ENCODE measurements around the gene DDX4.
"Not testable (repeated sequence)": the region's sequence is repeated elsewhere in the genome, so short reads cannot be mapped to it uniquely, and the experiment has no call there.

DDX4 gene

GRCh38 chr5:55724281-55724680 is 13.6 kb upstream of the DDX4 start:
- no peak for DNase-seq (ENCODE audit: low spot score)

DNA sequence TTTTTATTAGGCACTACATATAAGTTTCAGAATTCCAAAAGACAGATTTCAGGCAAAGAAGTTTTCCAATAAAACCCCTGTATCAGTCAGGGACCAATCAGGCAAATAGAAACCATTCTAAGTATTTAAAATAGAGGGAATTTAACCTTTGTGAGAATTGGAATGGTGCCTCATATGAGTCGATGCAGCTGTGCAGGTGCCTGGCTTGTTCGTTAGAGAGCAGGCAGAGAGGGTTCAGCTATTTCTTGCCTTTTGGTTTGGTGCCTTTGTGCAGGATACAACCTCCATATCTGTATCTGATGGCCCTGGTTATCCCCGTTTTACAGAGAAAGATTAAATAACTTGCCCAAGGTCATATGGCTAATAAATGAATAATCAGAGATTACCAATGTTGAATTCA is 6.0 kb upstream of the DDX4 start:
- no peak for DNase-seq (ENCODE audit: low spot score)

DNA sequence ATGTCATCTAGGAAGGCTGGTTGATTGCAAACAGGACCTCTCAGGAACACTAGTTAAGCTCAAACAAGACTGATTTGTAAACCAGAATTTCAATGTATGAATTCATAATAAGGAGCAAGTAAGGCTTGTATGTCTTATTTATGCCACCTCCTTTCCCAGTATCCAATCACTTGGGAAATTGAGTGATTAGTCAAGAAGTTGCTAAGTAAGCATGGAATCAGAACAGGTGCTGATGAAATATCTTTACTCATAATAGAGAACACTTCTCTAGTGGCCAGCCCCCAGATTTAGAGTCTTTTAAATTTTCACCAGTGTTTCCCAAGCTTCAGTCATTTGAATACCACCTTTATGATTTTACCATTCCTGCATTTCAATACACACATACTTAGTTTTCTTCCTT is 5.3 kb upstream of the DDX4 start:
- DNase-seq (ENCODE audit: low spot score), result no peak

DNA sequence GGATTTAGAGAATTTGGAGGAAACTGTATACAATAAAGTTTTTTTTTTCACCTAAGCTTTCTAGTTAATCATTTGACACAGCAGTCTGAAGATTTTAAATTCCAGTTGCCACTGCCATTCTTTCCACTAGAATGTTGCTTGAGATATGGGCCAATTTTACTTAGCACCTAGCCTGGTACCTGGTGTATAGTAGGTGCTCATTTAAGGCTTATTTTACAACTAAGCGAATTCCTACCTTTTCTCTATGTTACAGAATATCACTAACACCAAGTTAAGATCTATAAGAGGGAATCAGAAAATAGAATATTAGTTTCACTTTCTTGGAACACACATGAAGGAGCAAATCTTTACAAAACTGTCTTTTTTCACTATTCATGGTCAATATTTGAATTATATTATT is 3.2 kb upstream of the DDX4 start:
- DNase-seq (ENCODE audit: low spot score), result no peak

GRCh38 chr5:55742778-55743177 is 4.9 kb downstream of the DDX4 start:
- DNase-seq (ENCODE audit: low spot score), result no peak

GRCh38 chr5:55747778-55748318 is 10.0 kb downstream of the DDX4 start:
- DNase-seq (ENCODE audit: low spot score), result no peak

- no peak for DNase-seq (ENCODE audit: low spot score)
These were observed 11.5 kb downstream of the DDX4 start for GRCh38 chr5:55749387-55749786.

DNA sequence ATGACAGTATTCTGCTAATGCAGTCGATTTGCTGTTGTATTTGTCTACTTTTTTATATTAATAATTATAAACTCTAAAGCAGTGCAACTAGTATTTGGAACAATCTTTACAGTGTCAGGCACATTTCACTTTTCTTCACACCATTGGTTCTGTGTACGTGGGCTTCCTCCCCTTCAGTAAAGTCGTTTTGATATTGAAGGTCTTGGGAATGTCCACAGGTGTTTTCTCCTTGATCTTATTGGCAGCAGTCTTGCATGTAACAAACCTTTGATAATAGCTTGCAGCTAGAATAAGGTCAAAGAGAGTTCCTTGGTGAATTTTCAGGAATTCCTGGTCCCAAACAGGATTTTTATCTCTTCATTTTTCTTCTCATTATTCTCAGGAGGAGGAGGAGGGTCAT is 12.2 kb downstream of the DDX4 start:
- DNase-seq (ENCODE audit: low spot score), result no peak

- no peak for DNase-seq (ENCODE audit: low spot score)
These were observed 12.6 kb downstream of the DDX4 start for GRCh38 chr5:55750499-55750898.

GRCh38 chr5:55758231-55758630 is 20.4 kb downstream of the DDX4 start:
- no peak for DNase-seq (ENCODE audit: low spot score)

DNA sequence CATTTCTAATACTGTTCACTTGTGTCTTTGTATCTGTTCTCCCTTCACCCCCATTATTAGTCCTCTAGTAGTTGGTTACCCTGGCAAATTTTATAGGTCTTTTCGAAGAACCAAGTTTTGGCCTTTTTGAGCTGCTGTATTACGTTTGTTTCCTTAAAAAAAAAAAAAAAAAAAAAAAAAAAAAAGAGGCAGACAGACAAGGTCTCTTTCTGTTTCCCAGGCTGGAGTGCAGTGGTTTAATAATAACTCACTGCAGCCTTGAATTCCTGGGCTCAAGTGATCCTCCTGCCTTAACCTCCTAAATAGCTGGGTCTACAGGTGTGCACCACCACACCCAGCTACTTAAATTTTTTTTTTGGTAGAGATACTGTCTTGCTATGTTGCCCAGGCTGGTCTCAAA is 20.9 kb downstream of the DDX4 start:
- DNase-seq (ENCODE audit: low spot score), result no peak

- DNase-seq (ENCODE audit: low spot score), result not testable (repeated sequence)
These were observed 23.9 kb downstream of the DDX4 start for GRCh38 chr5:55761721-55762120.

DNA sequence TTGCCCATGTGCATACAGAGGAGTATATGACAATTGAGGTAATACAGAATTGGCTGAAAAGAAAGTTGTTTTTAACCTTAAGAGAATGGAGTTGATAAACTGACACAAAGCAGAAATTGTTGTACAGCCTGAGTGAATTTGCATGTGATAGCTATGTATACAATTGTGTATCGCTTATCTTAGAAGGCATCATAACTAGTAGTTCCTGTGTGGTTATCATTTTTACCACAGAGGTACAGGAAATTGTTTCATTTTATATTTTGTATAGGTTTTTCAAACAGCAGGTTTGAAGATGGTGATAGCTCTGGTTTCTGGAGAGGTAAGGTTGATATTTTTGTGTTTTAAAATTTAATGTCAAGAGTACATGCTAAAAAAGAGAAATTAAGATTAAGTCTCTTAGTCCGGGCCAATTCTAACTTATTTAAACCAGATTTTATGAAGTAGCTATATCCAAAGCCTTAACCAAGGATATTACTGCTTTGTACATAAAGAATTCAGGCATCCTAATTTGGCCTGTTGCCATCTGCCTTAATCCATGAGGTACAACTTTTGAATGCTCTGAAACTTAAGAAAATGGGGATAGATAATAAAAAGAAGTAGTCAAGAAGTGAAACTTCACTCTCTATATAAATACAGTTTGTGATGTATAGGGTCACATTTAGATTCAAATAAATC is 26.0 kb downstream of the DDX4 start:
- no peak for DNase-seq (ENCODE audit: low spot score)

- DNase-seq (ENCODE audit: low spot score), result no peak
These were observed 30.4 kb downstream of the DDX4 start for GRCh38 chr5:55768279-55768678.

DNA sequence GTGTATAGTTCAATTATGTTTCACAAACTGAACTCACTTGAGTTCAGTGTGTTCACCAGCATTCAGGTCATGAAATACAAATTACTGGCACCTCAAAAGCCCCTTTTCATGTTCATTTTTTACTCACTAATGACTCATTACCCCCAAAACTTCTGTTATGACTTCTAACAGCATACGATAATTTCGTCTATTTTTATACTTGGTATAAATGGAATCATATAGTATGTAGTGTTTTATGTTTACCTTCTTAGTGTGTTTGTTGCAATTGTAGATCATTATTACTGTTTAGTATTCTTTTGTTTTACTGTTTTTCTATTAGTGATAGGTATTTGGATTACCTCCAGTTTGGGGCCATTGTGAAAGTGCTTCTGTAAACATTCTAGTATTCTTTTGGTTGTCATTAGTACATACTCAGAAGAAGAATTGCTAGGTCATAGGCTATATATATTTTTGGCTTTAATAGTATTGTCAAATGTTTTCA is 33.4 kb downstream of the DDX4 start:
- no peak for DNase-seq (ENCODE audit: low spot score)

- peak; percentile 74 for DNase-seq (ENCODE audit: low spot score)
These were observed 35.2 kb downstream of the DDX4 start for GRCh38 chr5:55773057-55773456.

DNA sequence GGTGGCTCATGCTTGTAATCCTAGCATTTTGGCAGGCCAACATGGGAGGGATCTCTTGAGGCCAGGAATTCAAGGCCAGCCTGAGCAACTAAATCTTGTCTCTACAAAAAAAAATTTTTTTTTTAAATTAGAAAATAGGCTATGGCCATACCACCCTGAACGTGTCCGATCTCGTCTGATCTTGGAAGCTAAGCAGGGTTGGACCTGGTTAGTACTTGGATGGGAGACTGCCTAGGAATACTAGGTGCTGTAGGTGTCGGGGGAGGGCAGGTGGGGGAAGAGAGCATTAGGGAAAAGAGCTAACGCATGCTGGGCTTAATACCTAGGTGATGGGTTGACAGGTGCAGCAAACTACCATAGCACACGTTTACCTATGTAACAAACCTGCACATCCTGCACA is 39.5 kb downstream of the DDX4 start:
- DNase-seq (ENCODE audit: low spot score), result no peak

DNA sequence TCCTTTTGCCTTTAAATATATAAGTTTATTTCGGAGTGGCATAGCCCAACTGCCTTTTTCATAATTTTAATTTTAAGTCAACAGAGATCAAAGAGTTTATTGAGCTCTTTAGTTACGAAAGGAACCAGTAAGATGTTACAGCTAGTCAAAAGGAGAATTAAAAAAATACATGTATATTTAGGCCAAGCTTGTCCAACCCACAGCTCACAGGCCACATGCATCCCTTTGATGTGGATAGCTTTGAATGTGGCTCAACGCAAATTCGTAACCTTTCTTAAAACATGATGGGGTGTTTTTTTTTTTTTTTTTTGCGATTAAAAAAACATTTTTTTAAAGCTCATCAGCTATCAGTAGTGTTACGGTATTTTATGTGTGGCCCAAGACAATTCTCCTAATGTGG is 63.1 kb downstream of the DDX4 start:
- DNase-seq (ENCODE audit: low spot score), result no peak

DNA sequence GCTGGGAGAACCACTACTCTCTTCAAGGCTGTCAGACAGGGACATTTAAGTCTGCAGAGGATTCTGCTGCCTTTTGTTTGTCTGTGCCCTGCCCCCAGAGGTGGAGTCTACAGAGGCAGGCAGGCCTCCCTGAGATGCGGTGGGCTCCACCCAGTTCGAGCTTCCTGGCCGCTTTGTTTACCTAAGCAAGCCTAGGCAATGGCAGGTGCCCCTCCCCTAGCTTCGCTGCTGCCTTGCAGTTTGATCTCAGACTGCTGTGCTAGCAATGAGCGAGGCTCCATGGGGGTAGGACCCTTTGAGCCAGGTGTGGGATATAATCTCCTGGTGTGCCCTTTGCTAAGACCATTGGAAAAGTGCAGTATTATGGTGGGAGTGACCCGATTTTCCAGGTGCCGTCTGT is 71.0 kb downstream of the DDX4 start:
- DNase-seq (ENCODE audit: low spot score), result not testable (repeated sequence)

- DNase-seq (ENCODE audit: low spot score), result not testable (repeated sequence)
These were observed 78.1 kb downstream of the DDX4 start for GRCh38 chr5:55815939-55816338.

DNA sequence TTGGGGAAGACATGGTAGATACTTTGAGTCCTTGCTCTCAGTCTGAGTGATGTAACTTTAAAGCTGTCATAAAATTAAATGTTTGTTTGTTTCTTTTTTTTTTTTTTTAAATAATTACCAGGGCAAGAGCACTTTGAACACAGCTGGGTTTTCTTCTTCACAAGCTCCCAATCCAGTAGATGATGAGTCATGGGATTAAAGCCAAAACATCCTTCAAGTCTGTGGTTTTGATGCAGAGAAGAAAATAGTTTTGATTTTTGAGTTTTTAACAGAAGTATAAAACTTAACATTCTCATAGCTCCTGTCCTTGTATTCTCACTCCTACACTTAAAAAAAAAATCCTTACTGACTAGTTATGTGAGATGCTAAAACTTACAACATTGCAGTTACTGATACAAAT is 78.5 kb downstream of the DDX4 start:
- no peak for DNase-seq (ENCODE audit: low spot score)

DNA sequence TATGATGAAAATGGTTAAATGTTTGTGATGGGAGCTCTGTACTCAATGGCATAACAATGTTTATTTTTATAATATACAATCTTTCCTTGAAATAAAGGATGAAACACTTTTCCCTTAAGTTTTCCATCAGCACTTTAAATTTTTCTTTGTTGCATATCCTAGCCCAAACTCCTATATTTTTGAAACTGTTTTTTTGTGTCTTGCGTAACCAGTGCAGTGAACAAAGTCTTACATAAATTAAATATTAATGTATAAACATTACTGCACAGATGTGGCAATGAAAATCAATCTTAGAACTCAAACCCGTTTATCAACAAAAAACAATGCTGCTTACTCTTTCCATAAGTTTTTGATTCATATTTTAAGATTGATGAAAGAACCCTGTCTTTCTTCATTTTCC is 79.2 kb downstream of the DDX4 start:
- DNase-seq (ENCODE audit: low spot score), result no peak

DNA sequence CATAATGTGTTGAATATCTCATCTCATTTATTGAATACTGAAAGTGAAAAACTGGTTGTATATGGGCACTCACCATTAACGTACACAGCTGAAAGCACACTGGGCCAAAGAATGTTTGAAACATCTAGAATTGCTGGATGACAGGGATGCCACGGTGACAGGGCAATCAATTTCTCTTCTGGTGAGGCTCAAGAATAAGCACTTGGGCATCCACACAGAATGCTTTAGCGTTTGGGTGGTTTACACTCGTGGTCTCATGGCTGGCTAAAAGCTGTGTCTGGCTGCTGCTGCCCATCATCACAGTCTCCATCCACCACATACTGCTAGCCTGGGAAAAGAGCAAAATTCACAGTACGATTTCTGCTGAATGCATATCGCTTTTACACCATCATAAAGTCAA is 82.6 kb downstream of the DDX4 start:
- DNase-seq (ENCODE audit: low spot score), result no peak

Data from Ammon's horn (tissue), 1 donor.